GM19351 (cell line): ENCODE measurements around the gene PBX2.
"Not testable (repeated sequence)": the region's sequence is repeated elsewhere in the genome, so short reads cannot be mapped to it uniquely, and the experiment has no call there.

ENCODE experiments used
- ATAC-seq: cut with Tn5 transposase; IDR thresholded peaks from one replicate; pipeline ENCODE4 v1.9.1; 2021; ENCODE audit warnings: mild to moderate bottlenecking, moderate library complexity; ENCODE audit not compliant: unreplicated experiment

Gene PBX2

GRCh38 chr6:32190054-32190851, at the start of gene PBX2:
PBX2 (minus strand) TSS chr6:32190202; CDS start chr6:32189915, 287 bp downstream.
- peak; percentile 50 for ATAC-seq

GRCh38 chr6:32239462-32239861, 49.5 kb upstream of the PBX2 start:
- ATAC-seq, result no peak

- ATAC-seq, result no peak
Measured at GRCh38 chr6:32234934-32235333, 44.9 kb upstream of the PBX2 start.

- ATAC-seq, result no peak
Measured at GRCh38 chr6:32226434-32226833, 36.4 kb upstream of the PBX2 start.

GRCh38 chr6:32224696-32225095, 34.7 kb upstream of the PBX2 start:
- ATAC-seq, result no peak

GRCh38 chr6:32223258-32224235, 33.5 kb upstream of the PBX2 start, which contains the start of gene NOTCH4:
NOTCH4 (minus strand) TSS chr6:32224067; CDS start chr6:32223928, 139 bp downstream.
- ATAC-seq, result no peak

- no peak for ATAC-seq
Measured at GRCh38 chr6:32222333-32223230, 32.6 kb upstream of the PBX2 start.

GRCh38 chr6:32220021-32220420, 30.0 kb upstream of the PBX2 start:
- no peak for ATAC-seq

GRCh38 chr6:32218167-32218566, 28.2 kb upstream of the PBX2 start:
- no peak for ATAC-seq

GRCh38 chr6:32216998-32217397, 27.0 kb upstream of the PBX2 start:
- no peak for ATAC-seq

- no peak for ATAC-seq
Measured at GRCh38 chr6:32216285-32216684, 26.3 kb upstream of the PBX2 start.

- ATAC-seq, result no peak
Measured at GRCh38 chr6:32215617-32216016, 25.6 kb upstream of the PBX2 start.

GRCh38 chr6:32214126-32214525, 24.1 kb upstream of the PBX2 start:
- no peak for ATAC-seq

GRCh38 chr6:32213649-32214048, 23.6 kb upstream of the PBX2 start:
- no peak for ATAC-seq

GRCh38 chr6:32212076-32212760, 22.2 kb upstream of the PBX2 start:
- no peak for ATAC-seq

- ATAC-seq, result not testable (repeated sequence)
Measured at GRCh38 chr6:32211432-32211831, 21.4 kb upstream of the PBX2 start.

- no peak for ATAC-seq
Measured at GRCh38 chr6:32210191-32210601, 20.2 kb upstream of the PBX2 start.

- ATAC-seq, result no peak
Measured at GRCh38 chr6:32208996-32209395, 19.0 kb upstream of the PBX2 start.

- ATAC-seq, result no peak
Measured at GRCh38 chr6:32204268-32204715, 14.3 kb upstream of the PBX2 start.
